GM13976 (cell line): Measurements from ENCODE around the gene ZNF121.

Experiments used
- DNase-seq: peaks from one replicate; pipeline ENCODE4 v3.0.0; 2012; ENCODE audit warnings: low spot score
- in situ Hi-C: fragments of 300-500 bp; cut with MboI; formaldehyde crosslinking; loops from one replicate; pipeline ENCODE4 v1.12.0; 2022; ENCODE audit warnings: low sequenced_read_pairs, mixed read lengths, inconsistent platforms; ENCODE audit not compliant: unreplicated experiment
- TF ChIP-seq, protein P1 (sequence below): IDR thresholded peaks from 2 replicates; pipeline ENCODE4 v1.5.1; 2012; ENCODE audit warnings: borderline replicate concordance, mild to moderate bottlenecking; ENCODE audit not compliant: insufficient read depth; ENCODE audit errors: extremely low read depth, missing control alignments, control extremely low read depth

ZNF121 gene

DNA sequence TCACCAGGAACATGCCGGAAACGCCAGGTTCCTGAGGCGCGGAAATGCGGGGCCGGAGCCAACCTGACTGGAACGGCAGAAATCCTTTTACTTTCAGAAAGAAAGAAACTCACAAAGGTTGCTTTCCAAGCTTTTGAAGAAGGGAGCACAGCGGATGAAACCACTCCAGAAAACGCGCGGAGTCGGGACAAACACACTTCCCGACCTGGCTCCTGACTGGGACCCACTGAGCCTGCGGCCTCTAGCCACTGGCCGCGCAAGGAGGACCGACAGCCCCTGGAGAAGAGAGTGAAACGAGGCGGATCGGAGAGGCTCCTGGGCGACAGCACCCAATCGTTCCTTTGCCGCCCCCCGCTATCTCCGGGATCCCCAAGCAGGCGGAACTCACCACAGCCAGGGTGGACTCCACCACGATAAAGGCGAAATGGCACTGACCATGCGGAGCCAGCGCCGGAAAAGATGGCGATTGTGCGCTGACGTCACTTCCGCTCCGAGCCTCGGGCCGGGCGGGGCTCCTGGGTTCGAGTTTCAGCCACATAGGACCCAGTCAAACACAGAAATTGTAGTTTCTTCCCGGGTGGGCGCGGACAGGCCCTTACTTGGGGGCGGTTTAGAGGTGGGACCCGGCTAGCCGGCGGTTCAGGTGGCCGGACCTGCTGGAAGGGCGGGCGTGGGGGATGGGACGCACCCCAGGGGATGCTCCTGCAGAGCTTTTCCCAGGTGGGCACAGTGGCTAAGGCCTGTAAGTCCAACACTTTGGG lies at the start of gene ZNF121:
Gene ZNF121 (minus strand): TSS at position 432 of the 761 bp plus-strand sequence. CDS start 16,407 bp downstream, outside the sequence.
- in situ Hi-C loops: no loop called here
- TF ChIP-seq, protein P1, sequence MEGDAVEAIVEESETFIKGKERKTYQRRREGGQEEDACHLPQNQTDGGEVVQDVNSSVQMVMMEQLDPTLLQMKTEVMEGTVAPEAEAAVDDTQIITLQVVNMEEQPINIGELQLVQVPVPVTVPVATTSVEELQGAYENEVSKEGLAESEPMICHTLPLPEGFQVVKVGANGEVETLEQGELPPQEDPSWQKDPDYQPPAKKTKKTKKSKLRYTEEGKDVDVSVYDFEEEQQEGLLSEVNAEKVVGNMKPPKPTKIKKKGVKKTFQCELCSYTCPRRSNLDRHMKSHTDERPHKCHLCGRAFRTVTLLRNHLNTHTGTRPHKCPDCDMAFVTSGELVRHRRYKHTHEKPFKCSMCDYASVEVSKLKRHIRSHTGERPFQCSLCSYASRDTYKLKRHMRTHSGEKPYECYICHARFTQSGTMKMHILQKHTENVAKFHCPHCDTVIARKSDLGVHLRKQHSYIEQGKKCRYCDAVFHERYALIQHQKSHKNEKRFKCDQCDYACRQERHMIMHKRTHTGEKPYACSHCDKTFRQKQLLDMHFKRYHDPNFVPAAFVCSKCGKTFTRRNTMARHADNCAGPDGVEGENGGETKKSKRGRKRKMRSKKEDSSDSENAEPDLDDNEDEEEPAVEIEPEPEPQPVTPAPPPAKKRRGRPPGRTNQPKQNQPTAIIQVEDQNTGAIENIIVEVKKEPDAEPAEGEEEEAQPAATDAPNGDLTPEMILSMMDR: no peak
- DNase-seq: peak; percentile 90

DNA sequence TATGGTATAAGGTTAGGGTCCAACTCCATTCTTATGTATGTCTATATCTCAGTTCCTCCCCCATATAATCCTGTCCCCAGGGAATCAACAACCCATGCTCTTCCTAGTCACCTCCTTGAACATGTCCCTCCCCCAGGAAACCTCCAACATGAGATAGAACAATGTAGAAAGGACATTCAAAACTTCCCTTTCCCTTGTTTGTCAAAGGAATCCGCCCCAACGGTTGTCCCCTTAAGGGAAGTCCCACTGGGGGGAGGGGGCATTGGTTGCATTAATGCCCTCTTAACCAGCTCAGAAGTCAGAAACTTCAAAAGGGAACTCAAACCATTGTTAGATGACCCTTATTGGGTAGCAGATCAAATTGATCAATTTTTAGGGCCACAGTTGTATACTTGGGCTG lies 43.6 kb upstream of the ZNF121 start:
- TF ChIP-seq, protein P1: no peak
- no peak for DNase-seq
- in situ Hi-C loops: loop anchor here (10.0 kb wide), 1 partner anchor 167 kb away; no protein-coding TSS in a partner anchor

DNA sequence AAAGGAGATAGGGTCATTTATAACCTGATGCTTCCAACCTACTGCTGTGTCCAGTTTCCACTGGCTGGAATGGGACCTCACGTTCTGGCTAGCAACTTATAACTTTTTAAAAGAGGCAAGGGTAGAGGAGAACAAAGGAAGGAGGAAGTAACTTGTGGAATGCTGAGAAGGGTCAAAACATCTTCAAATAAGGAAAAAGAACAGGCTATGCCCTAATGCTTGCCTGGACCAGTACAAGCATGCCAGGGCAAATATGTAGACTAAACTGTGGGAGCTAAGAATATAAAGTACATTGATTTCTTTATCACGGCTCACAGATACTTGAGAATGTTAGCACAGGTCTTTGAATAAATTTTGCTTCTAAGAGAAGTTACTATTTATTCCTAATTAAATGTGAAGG lies 38.2 kb upstream of the ZNF121 start:
- TF ChIP-seq, protein P1: no peak
- DNase-seq: no peak
- in situ Hi-C loops: loop anchor here (10.0 kb wide), 1 partner anchor 172 kb away; no protein-coding TSS in a partner anchor

DNA sequence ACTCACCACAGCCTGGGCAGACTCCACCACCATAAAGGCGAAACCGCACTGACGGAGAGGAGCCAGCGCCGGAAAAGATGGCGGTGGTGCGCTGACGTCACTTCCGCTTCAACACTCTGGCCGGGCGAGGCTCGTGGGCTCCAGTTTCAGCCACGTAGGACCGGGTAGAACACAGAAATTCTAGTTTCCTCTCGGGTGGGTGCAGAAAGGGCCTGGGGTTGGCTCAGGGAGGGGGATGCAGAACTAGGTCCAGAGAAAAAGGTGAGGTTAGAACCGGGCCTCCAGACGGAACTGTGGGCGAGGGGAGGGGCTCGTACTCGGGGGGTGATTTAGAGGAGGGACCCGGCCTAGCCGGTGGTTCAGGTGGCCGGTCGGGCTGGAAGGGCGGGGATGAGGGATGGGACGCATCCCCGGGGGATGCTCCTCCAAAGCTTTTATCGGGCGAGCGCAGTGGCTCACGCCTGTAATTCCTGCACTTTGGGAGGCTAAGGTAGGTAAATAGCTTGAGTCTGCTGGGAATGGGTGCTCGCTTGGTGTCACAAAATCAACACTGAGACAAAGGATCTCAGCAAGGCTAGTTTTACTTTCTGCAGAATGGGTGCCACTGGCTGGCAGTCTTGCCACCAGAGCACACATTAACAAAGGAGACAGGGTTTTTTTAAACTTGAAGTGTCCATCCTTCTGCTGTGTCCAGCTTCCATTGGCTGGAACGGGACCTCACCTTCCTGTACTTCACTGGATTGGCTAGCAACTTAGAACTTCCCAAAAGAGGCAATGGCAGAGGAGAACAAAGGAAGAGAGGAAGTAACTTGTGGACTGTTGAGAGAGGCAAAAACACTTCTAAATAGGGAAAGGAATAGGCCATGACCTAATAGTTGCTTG lies 37.1 kb upstream of the ZNF121 start, which contains the start of gene ZNF561:
Gene ZNF561 (minus strand): TSS at position 77 of the 882 bp plus-strand sequence. CDS start 1,776 bp downstream, outside the sequence.
- peak; percentile 83 for DNase-seq
- TF ChIP-seq, protein P1: no peak
- in situ Hi-C loops: loop anchor here (10.0 kb wide), 1 partner anchor 173 kb away; no protein-coding TSS in a partner anchor

DNA sequence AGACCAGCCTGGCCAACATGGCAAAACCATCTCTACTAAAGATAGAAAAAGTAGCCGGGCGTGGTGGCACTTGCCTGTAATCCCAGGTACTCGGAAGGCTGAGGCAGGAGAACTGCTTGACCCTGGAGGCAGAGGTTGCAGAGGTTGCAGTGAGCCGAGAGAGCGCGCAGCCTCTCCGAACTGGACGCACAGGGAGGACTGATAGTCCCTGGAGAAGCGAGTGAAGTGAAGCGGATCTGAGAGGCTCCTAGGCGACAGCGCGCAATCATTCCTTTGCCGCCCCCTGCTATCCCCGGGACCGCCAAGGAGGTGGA lies 36.5 kb upstream of the ZNF121 start:
- in situ Hi-C loops: loop anchor here (10.0 kb wide), 1 partner anchor 174 kb away; no protein-coding TSS in a partner anchor
- TF ChIP-seq, protein P1: no peak
- no peak for DNase-seq

DNA sequence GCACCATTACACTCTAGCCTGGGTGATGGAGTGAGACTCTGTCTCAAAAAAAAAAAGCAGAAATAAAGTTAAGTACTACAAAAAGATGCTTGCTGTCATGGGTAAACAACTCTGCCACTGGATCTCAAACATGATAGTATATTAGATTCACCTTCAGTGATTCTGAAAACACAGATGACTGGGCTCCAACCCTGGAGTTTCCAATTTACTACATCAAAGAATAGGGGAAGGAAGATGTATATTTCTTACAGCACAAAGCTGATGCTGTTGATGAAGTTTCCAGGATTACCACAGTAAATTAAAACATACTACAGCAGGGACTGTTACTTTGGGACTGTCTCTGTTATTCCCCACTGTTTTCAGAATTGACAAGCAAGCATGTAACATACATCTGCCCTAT lies 31.5 kb upstream of the ZNF121 start:
- in situ Hi-C loops: no loop called here
- TF ChIP-seq, protein P1: no peak
- no peak for DNase-seq
